Ishikawa (cell line): ENCODE measurements around the gene EIF2A.

Source experiments
- CEBPB ChIP-seq: IDR thresholded peaks from 2 replicates; pipeline ENCODE4 v1.6.1; 2012
- CREB1 ChIP-seq: IDR thresholded peaks from 2 replicates; pipeline ENCODE4 v1.6.1; 2012; ENCODE audit warnings: low read depth
- EGR1 ChIP-seq: IDR thresholded peaks from 2 replicates; pipeline ENCODE4 v1.6.1; 2012
- EP300 ChIP-seq: IDR thresholded peaks from 2 replicates; pipeline ENCODE4 v1.6.1; 2012; ENCODE audit warnings: borderline replicate concordance
- FOXM1 ChIP-seq: IDR thresholded peaks from 2 replicates; pipeline ENCODE4 v1.6.1; 2012; ENCODE audit warnings: low read depth, borderline replicate concordance
- NFIC ChIP-seq: IDR thresholded peaks from 2 replicates; pipeline ENCODE4 v1.6.1; 2012
- RAD21 ChIP-seq: IDR thresholded peaks from 2 replicates; pipeline ENCODE4 v1.6.1; 2012; ENCODE audit warnings: low read depth
- TAF1 ChIP-seq: IDR thresholded peaks from 2 replicates; pipeline ENCODE4 v1.6.1; 2012; ENCODE audit warnings: low read depth, mild to moderate bottlenecking
- TCF12 ChIP-seq: IDR thresholded peaks from 2 replicates; pipeline ENCODE4 v1.6.1; 2012; ENCODE audit warnings: low read depth
- TEAD4 ChIP-seq: IDR thresholded peaks from 2 replicates; pipeline ENCODE4 v1.6.1; 2012
- YY1 ChIP-seq: IDR thresholded peaks from 2 replicates; pipeline ENCODE4 v1.6.1; 2012; ENCODE audit warnings: low read depth
- ZBTB7A ChIP-seq: IDR thresholded peaks from 2 replicates; pipeline ENCODE4 v1.6.1; 2012; ENCODE audit warnings: low read depth
- TF ChIP-seq, protein P1 (sequence below): IDR thresholded peaks from 2 replicates; pipeline ENCODE4 v1.6.1; 2012; ENCODE audit warnings: low read depth, mild to moderate bottlenecking
- TF ChIP-seq, protein P2 (sequence below): IDR thresholded peaks from 2 replicates; pipeline ENCODE4 v1.6.1; 2012
- TF ChIP-seq, protein P3 (sequence below): IDR thresholded peaks from 2 replicates; pipeline ENCODE4 v1.6.1; 2012

Gene EIF2A

DNA sequence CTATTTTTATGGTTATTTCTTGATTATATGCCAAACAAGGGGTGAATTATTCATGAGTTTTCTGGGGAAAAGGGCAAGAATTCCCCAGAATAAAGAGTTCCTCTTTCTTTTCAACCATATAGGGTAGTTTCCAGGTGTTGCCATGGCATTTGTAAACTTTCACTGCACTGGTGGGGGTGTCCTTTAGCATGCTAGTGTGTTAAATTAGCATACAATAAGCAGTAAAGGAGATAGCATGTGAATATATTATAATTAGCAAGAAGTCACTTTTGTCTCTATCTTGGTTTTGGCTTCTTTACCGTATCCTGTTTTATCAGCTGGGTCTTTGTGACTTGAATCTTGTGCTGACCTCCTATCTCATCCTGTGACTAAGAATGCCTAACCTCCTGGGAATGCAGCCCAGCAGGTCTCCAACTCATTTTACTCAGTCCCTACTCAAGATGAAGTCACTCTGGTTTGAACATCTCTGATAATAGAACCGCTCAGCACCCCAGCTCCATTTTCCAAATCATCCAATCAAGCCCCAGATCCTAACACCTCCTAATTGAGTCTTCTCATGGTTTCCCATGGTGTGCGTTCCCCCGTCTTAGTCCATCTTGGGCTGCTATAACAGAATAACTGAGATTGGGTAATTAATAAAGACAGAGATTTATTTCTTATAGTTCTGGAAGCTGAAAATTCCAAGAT is 53.2 kb downstream of the EIF2A start:
- TF ChIP-seq NFIC (no peak), TEAD4 (peak; percentile 73), EP300 (no peak)
- TF ChIP-seq, protein P1, sequence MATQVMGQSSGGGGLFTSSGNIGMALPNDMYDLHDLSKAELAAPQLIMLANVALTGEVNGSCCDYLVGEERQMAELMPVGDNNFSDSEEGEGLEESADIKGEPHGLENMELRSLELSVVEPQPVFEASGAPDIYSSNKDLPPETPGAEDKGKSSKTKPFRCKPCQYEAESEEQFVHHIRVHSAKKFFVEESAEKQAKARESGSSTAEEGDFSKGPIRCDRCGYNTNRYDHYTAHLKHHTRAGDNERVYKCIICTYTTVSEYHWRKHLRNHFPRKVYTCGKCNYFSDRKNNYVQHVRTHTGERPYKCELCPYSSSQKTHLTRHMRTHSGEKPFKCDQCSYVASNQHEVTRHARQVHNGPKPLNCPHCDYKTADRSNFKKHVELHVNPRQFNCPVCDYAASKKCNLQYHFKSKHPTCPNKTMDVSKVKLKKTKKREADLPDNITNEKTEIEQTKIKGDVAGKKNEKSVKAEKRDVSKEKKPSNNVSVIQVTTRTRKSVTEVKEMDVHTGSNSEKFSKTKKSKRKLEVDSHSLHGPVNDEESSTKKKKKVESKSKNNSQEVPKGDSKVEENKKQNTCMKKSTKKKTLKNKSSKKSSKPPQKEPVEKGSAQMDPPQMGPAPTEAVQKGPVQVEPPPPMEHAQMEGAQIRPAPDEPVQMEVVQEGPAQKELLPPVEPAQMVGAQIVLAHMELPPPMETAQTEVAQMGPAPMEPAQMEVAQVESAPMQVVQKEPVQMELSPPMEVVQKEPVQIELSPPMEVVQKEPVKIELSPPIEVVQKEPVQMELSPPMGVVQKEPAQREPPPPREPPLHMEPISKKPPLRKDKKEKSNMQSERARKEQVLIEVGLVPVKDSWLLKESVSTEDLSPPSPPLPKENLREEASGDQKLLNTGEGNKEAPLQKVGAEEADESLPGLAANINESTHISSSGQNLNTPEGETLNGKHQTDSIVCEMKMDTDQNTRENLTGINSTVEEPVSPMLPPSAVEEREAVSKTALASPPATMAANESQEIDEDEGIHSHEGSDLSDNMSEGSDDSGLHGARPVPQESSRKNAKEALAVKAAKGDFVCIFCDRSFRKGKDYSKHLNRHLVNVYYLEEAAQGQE = no peak
- TF ChIP-seq, protein P2, sequence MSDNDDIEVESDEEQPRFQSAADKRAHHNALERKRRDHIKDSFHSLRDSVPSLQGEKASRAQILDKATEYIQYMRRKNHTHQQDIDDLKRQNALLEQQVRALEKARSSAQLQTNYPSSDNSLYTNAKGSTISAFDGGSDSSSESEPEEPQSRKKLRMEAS = no peak

DNA sequence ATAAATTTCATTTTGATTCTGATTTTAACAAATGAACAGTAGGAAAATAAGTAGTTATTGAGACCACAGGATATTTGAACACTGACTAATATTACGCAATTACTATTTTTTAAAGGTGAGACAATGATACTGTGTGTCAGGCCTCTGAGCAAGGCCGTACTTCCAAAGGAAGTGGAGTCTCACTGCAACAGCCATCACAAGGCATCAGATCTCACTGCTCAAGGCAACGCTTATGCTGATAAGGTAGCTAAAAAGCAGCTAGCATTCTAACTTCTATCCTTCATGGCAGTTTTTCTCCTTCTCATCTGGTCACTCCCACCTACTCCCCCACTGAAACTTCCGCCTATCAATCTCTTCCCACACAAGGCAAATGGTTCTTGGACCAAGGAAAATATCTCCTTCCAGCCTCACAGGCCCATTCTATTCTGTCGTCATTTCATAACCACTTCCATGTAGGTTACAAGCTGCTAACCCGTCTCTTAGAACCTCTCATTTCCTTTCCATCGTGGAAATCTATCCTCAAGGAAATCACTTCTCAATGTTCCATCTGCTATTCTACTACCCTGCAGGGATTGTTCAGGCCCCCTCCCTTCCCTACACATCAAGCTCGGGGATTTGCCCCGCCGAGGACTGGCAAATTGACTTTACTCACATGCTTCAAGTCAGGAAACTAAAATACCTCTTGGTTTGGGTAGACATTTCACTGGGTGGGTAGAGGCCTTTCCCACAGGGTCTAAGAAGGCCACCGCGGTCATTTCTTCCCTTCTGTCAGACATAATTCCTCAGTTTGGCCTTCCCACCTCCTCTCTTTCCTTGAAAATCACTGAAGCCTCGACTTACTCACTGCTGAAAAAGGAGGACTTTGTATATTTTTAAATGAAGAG is 54.3 kb downstream of the EIF2A start:
- peak; percentile 68; the same call in 1 of the 2 replicates for TF ChIP-seq CEBPB

DNA sequence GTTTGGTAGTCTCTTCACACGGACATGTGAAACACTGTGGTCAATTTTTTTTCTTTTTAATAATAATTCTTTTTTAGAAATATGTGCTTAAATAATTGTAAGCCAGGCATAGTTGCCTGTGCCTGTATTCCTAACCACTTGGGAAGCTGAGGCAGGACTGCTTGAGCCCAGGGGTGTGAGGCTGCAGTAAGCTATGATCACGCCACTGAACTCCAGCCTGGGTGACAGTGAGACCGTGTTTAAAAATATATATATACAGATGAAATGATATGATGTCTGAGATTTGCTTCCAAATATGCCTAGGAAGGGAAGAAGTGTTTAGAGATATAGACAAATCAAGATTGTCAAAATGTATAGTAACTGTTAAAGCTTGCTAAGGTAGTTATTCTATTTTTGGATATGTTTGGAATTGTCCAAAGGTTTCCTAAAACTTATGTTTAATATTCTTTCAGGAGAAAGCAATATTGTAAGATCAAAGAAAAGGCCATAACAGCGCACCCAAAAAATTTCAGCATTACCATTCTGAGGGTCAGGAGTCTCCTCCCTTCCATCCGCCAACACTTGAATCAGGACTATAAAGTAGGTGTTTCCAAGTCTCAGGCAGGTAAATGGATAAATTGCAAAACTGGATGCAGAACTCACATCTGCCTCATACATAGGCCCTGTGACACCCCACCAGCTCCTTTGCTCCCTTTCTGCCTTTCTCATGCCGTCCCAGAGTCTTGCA is 56.0 kb downstream of the EIF2A start:
- TF ChIP-seq, protein P3, sequence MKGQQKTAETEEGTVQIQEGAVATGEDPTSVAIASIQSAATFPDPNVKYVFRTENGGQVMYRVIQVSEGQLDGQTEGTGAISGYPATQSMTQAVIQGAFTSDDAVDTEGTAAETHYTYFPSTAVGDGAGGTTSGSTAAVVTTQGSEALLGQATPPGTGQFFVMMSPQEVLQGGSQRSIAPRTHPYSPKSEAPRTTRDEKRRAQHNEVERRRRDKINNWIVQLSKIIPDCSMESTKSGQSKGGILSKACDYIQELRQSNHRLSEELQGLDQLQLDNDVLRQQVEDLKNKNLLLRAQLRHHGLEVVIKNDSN = no peak
- no peak for TF ChIP-seq CREB1
- no peak for TF ChIP-seq FOXM1
- no peak for TF ChIP-seq YY1
- TF ChIP-seq CEBPB = no peak; the same call in 1 of the 2 replicates
- TF ChIP-seq NFIC = no peak
- TF ChIP-seq EGR1 = no peak
- TF ChIP-seq EP300 = no peak
- no peak for TF ChIP-seq TCF12
- TF ChIP-seq, protein P1 = no peak
- TF ChIP-seq ZBTB7A = no peak
- no peak for TF ChIP-seq TAF1
- TF ChIP-seq, protein P2 = no peak
- no peak for TF ChIP-seq RAD21

DNA sequence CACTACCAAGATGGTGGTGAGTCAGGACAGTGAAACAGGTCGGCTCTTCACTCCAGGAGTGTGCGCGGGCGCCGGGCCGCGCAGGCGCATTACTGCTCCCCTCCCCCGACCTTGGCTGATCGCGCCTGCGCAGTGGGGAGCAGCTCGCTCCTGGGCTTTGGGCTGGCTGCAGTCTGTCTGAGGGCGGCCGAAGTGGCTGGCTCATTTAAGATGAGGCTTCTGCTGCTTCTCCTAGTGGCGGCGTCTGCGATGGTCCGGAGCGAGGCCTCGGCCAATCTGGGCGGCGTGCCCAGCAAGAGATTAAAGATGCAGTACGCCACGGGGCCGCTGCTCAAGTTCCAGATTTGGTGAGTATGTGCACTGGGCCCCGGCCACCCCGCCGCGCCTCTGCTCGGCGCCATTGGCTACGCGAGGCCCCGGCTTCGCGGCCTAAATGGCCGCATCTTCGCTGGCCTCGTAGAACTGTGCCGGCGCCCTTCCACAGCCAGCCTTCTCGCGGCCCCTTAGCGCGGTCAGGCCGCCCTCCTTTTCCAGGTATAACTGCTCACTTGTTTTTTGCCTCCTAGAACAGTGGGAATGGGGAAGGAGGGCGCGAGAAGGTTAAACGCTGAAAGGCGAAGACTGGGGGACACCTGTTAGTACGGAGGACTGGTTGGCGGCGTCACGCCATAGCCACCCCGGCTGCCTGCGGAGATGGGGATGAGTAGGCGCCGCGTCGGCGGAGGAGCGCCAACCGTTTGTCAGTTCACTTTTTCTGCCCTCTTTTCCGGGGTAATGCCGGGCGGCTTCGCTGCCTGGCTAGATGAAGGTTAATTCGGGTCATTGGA is 56.8 kb downstream of the EIF2A start, which contains the start of gene SELENOT:
Gene SELENOT (plus strand): TSS at position 169 of the 827 bp plus-strand sequence. CDS start 42 bp downstream, at position 211.
- TF ChIP-seq YY1 (peak; percentile 83), EGR1 (peak; percentile 17; the same call in 1 of the 2 replicates), TCF12 (no peak; the same call in 1 of the 2 replicates), CREB1 (no peak), TAF1 (peak; percentile 96), RAD21 (no peak), TEAD4 (0 out of 2 replicates have a peak, but pooled peaks have one; percentile 4), EP300 (peak; percentile 11; the same call in 1 of the 2 replicates), NFIC (peak; percentile 28; the same call in 1 of the 2 replicates), CEBPB (no peak), FOXM1 (0 out of 2 replicates have a peak, but pooled peaks have one; percentile 32)
- TF ChIP-seq, protein P3 = no peak
- TF ChIP-seq, protein P1 = 0 out of 2 replicates have a peak, but pooled peaks have one; percentile 33
- TF ChIP-seq, protein P2 = peak; percentile 50
